ENCODE data around the gene CD300A.

Gene CD300A

GRCh38 chr17:74460996-74461395, 5.4 kb upstream of the CD300A start:
- DNase-seq (ENCODE audit: extremely low read depth, low read depth) = no peak
- TF ChIP-seq CTCF (IDR thresholded peaks at IDR 0.05; ENCODE audit: low read depth, low read length, missing control alignments) = no peak
- no peak overlapping the region for H3K4me3 ChIP-seq (replicated peaks; ENCODE audit: low read depth, low read length)

- H3K4me3 ChIP-seq (replicated peaks; ENCODE audit: low read depth, low read length) = no peak overlapping the region
- no peak for DNase-seq (ENCODE audit: extremely low read depth, low read depth)
- TF ChIP-seq CTCF (IDR thresholded peaks at IDR 0.05; ENCODE audit: low read depth, low read length, missing control alignments) = no peak
These were observed 4.8 kb upstream of the CD300A start for GRCh38 chr17:74461611-74462010.

GRCh38 chr17:74464730-74465377, 1.6 kb upstream of the CD300A start:
- no peak overlapping the region for H3K4me3 ChIP-seq (replicated peaks; ENCODE audit: low read depth, low read length)
- no peak for DNase-seq (ENCODE audit: extremely low read depth, low read depth)
- TF ChIP-seq CTCF (IDR thresholded peaks at IDR 0.05; ENCODE audit: low read depth, low read length, missing control alignments) = no peak

DNA sequence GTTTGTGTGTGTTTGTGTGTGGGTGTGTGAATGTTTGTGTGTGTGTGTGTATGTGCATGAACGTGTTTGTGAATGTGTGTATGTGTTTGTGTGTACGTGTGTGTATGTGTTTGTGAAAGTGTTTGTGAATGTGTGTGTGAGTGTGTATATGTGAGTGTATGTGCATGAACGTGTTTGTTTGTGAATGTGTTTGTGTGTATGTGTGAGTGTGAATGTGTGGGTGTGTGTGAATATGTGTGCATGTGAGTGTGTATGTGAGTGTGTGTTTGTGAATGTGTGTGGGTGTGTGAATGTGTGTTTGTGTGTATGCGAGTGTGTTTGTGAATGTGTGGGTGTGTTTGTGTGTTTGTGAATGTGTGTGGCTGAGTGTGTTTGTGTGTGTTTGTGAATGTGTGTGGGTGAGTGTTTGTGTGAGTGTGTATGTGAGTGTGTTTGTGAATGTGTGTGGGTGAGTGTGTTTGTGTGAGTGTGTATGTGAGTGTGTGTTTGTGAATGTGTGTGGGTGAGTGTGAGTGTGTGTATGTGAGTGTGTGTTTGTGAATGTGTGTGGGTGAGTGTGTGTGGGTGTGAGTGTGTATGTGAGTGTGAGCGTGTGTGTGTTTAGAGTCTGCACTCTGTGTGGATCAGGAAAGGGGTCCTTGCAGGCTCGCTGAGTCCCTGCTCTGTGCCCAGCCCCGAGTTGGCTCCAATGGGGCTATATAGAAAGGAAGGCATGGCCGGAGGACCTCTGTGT, 890 bp upstream of the CD300A start:
- TF ChIP-seq CTCF (IDR thresholded peaks at IDR 0.05; ENCODE audit: low read depth, low read length, missing control alignments) = no peak
- no peak overlapping the region for H3K4me3 ChIP-seq (replicated peaks; ENCODE audit: low read depth, low read length)
- DNase-seq (ENCODE audit: extremely low read depth, low read depth) = no peak

- H3K4me3 ChIP-seq (replicated peaks; ENCODE audit: low read depth, low read length) = no peak overlapping the region
- no peak for TF ChIP-seq CTCF (IDR thresholded peaks at IDR 0.05; ENCODE audit: low read depth, low read length, missing control alignments)
- no peak for DNase-seq (ENCODE audit: extremely low read depth, low read depth)
These were observed 372 bp downstream of the CD300A start for GRCh38 chr17:74466828-74467184.

DNA sequence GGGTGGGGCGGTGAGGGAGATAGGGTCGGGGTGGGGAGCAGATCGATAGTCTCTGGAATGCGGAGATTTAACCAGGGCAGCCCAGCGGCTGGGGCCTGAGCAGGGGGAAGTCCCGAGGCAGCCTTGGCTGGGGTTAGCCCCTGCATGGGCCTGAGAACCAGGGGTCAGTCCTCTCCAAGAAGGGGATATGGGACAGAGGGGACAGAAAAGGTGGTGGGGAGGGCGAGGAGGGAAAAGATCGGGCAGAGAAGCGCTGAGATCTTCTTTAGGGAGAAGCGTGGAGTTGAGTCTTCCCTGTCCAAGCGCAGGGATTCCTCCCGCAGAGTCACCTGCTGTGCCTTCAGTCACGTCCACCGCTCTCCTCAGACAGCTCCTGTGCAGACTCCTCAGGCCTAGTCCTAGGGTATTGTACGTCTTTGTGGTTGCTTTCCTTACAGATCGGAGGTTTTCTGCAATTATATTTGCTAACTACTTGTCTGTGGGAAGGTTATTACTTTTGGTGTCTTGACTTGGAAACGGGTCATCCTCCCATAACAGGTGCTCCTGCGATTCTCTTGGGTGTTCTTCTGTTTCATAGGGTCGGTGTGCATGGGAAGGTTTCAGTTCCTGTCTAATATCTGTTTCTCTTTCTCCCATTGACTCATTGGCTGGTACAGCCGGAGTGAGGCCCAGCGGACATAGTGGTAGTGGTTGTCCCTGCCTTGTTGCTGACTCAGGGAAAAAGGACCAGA, 952 bp downstream of the CD300A start:
- no peak for DNase-seq (ENCODE audit: extremely low read depth, low read depth)
- H3K4me3 ChIP-seq (replicated peaks; ENCODE audit: low read depth, low read length) = no peak overlapping the region

More for the DNA sequence above, 952 bp downstream of the CD300A start:
- no peak for TF ChIP-seq CTCF (IDR thresholded peaks at IDR 0.05; ENCODE audit: low read depth, low read length, missing control alignments)
